Measurements from ENCODE around the gene ADAM22.

Gene ADAM22

GRCh38 chr7:88090240-88090639, 156.2 kb downstream of the ADAM22 start:
- Histone ChIP-seq H3K27me3 (ENCODE audit: insufficient read depth, low read length) (no peaks in the 10 kb centered on the region), H2BK12ac (ENCODE audit: low read length) (no peak overlapping the region), H3K4me2 (ENCODE audit: low read length) (no peak overlapping the region), H4K91ac (ENCODE audit: low read depth, low read length) (no peak overlapping the region), H2AK5ac (ENCODE audit: low read length) (no peak overlapping the region), H3K36me3 (ENCODE audit: control insufficient read depth in 1 of 2, insufficient read depth in 2 of 2, low read length in 2 of 2) (no peaks in the 10 kb centered on the region), H2BK120ac (ENCODE audit: insufficient read depth, low read length, poor library complexity) (no peak overlapping the region), H3K27ac (ENCODE audit: low read depth, low read length) (no peak overlapping the region), H3K79me2 (ENCODE audit: control insufficient read depth, insufficient read depth, low read length, poor library complexity) (no peaks in the 10 kb centered on the region), H3K9me3 (ENCODE audit: insufficient read depth, low read depth, low read length) (no peaks in the 10 kb centered on the region), H3K18ac (ENCODE audit: low read length) (no peak overlapping the region), H3K4me1 (ENCODE audit: control insufficient read depth in 1 of 2, insufficient read depth in 2 of 2, low read length in 2 of 2) (no peaks in the 10 kb centered on the region), H3K4ac (ENCODE audit: low read depth, low read length) (no peak overlapping the region), H3K9ac (ENCODE audit: low read length) (no peak overlapping the region), H3K4me3 (ENCODE audit: low read depth, low read length) (no peak overlapping the region), H3K14ac (ENCODE audit: low read length) (no peak overlapping the region), H3K23ac (ENCODE audit: low read length) (no peak overlapping the region), H2AFZ (ENCODE audit: insufficient read depth, low read length, poor library complexity) (no peak overlapping the region), H4K12ac (ENCODE audit: low read depth, low read length) (no peak overlapping the region), H4K8ac (ENCODE audit: low read depth, low read length) (no peak overlapping the region), H2BK5ac (ENCODE audit: low read depth, low read length, poor library complexity) (no peak overlapping the region), H3K79me1 (ENCODE audit: low read length) (no peaks in the 10 kb centered on the region)
- no peak for DNase-seq
- WGBS (ENCODE audit: extremely low coverage, insufficient coverage, insufficient read length): no CpG with 5 or more reads among the region's 1 CpG

- H3K4me1 ChIP-seq (ENCODE audit: control insufficient read depth in 1 of 2, insufficient read depth in 2 of 2, low read length in 2 of 2): no peaks in the 10 kb centered on the region
- no peak overlapping the region for H3K9ac ChIP-seq (ENCODE audit: low read length)
- H4K8ac ChIP-seq (ENCODE audit: low read depth, low read length): no peak overlapping the region
- H2AK5ac ChIP-seq (ENCODE audit: low read length): no peak overlapping the region
- no peak overlapping the region for H2AFZ ChIP-seq (ENCODE audit: insufficient read depth, low read length, poor library complexity)
- H3K4me2 ChIP-seq (ENCODE audit: low read length): no peak overlapping the region
- no peak overlapping the region for H2BK12ac ChIP-seq (ENCODE audit: low read length)
- H2BK5ac ChIP-seq (ENCODE audit: low read depth, low read length, poor library complexity): no peak overlapping the region
- H3K14ac ChIP-seq (ENCODE audit: low read length): no peak overlapping the region
- H3K23ac ChIP-seq (ENCODE audit: low read length): no peak overlapping the region
- no peak overlapping the region for H4K91ac ChIP-seq (ENCODE audit: low read depth, low read length)
- no peaks in the 10 kb centered on the region for H3K36me3 ChIP-seq (ENCODE audit: control insufficient read depth in 1 of 2, insufficient read depth in 2 of 2, low read length in 2 of 2)
- no peak overlapping the region for H3K18ac ChIP-seq (ENCODE audit: low read length)
- no peak overlapping the region for H3K27ac ChIP-seq (ENCODE audit: low read depth, low read length)
- WGBS (ENCODE audit: extremely low coverage, insufficient coverage, insufficient read length): no CpG with 5 or more reads among the region's 2 CpGs
- DNase-seq: no peak
- H2BK120ac ChIP-seq (ENCODE audit: insufficient read depth, low read length, poor library complexity): no peak overlapping the region
- H3K4ac ChIP-seq (ENCODE audit: low read depth, low read length): no peak overlapping the region
- no peaks in the 10 kb centered on the region for H3K9me3 ChIP-seq (ENCODE audit: insufficient read depth, low read depth, low read length)
- H3K79me2 ChIP-seq (ENCODE audit: control insufficient read depth, insufficient read depth, low read length, poor library complexity): no peaks in the 10 kb centered on the region
- H4K12ac ChIP-seq (ENCODE audit: low read depth, low read length): no peak overlapping the region
- H3K4me3 ChIP-seq (ENCODE audit: low read depth, low read length): no peak overlapping the region
- H3K27me3 ChIP-seq (ENCODE audit: insufficient read depth, low read length): no peaks in the 10 kb centered on the region
- no peaks in the 10 kb centered on the region for H3K79me1 ChIP-seq (ENCODE audit: low read length)
Observed at GRCh38 chr7:88090671-88091070, 156.6 kb downstream of the ADAM22 start.

GRCh38 chr7:88091988-88092675, 158.1 kb downstream of the ADAM22 start:
- Histone ChIP-seq H3K23ac (ENCODE audit: low read length) (no peak overlapping the region), H4K91ac (ENCODE audit: low read depth, low read length) (no peak overlapping the region), H2AFZ (ENCODE audit: insufficient read depth, low read length, poor library complexity) (no peak overlapping the region), H3K79me1 (ENCODE audit: low read length) (no peaks in the 10 kb centered on the region), H2BK5ac (ENCODE audit: low read depth, low read length, poor library complexity) (no peak overlapping the region), H3K4ac (ENCODE audit: low read depth, low read length) (no peak overlapping the region), H3K36me3 (ENCODE audit: control insufficient read depth in 1 of 2, insufficient read depth in 2 of 2, low read length in 2 of 2) (no peaks in the 10 kb centered on the region), H3K27me3 (ENCODE audit: insufficient read depth, low read length) (no peaks in the 10 kb centered on the region), H3K27ac (ENCODE audit: low read depth, low read length) (no peak overlapping the region), H3K14ac (ENCODE audit: low read length) (no peak overlapping the region), H4K12ac (ENCODE audit: low read depth, low read length) (no peak overlapping the region), H4K8ac (ENCODE audit: low read depth, low read length) (no peak overlapping the region), H3K79me2 (ENCODE audit: control insufficient read depth, insufficient read depth, low read length, poor library complexity) (no peaks in the 10 kb centered on the region), H3K9ac (ENCODE audit: low read length) (no peak overlapping the region), H2AK5ac (ENCODE audit: low read length) (no peak overlapping the region), H3K9me3 (ENCODE audit: insufficient read depth, low read depth, low read length) (no peaks in the 10 kb centered on the region), H3K4me1 (ENCODE audit: control insufficient read depth in 1 of 2, insufficient read depth in 2 of 2, low read length in 2 of 2) (no peaks in the 10 kb centered on the region), H3K4me3 (ENCODE audit: low read depth, low read length) (no peak overlapping the region), H2BK12ac (ENCODE audit: low read length) (no peak overlapping the region), H2BK120ac (ENCODE audit: insufficient read depth, low read length, poor library complexity) (no peak overlapping the region), H3K18ac (ENCODE audit: low read length) (no peak overlapping the region), H3K4me2 (ENCODE audit: low read length) (no peak overlapping the region)
- DNase-seq: no peak
- no CpG with 5 or more reads among the region's 3 CpGs for whole genome bisulfite sequencing (ENCODE audit: extremely low coverage, insufficient coverage, insufficient read length)

- no peak overlapping the region for H3K4ac ChIP-seq (ENCODE audit: low read depth, low read length)
- no peaks in the 10 kb centered on the region for H3K9me3 ChIP-seq (ENCODE audit: insufficient read depth, low read depth, low read length)
- H4K12ac ChIP-seq (ENCODE audit: low read depth, low read length): no peak overlapping the region
- H3K27ac ChIP-seq (ENCODE audit: low read depth, low read length): no peak overlapping the region
- H3K23ac ChIP-seq (ENCODE audit: low read length): no peak overlapping the region
- H2BK120ac ChIP-seq (ENCODE audit: insufficient read depth, low read length, poor library complexity): no peak overlapping the region
- H3K4me3 ChIP-seq (ENCODE audit: low read depth, low read length): no peak overlapping the region
- no peaks in the 10 kb centered on the region for H3K4me1 ChIP-seq (ENCODE audit: control insufficient read depth in 1 of 2, insufficient read depth in 2 of 2, low read length in 2 of 2)
- no peak overlapping the region for H3K4me2 ChIP-seq (ENCODE audit: low read length)
- H2AFZ ChIP-seq (ENCODE audit: insufficient read depth, low read length, poor library complexity): no peak overlapping the region
- H3K79me1 ChIP-seq (ENCODE audit: low read length): no peaks in the 10 kb centered on the region
- H3K36me3 ChIP-seq (ENCODE audit: control insufficient read depth in 1 of 2, insufficient read depth in 2 of 2, low read length in 2 of 2): no peaks in the 10 kb centered on the region
- no peak overlapping the region for H2BK12ac ChIP-seq (ENCODE audit: low read length)
- DNase-seq: no peak
- H3K9ac ChIP-seq (ENCODE audit: low read length): no peak overlapping the region
- H3K18ac ChIP-seq (ENCODE audit: low read length): no peak overlapping the region
- no peaks in the 10 kb centered on the region for H3K27me3 ChIP-seq (ENCODE audit: insufficient read depth, low read length)
- no peak overlapping the region for H4K8ac ChIP-seq (ENCODE audit: low read depth, low read length)
- no peak overlapping the region for H2AK5ac ChIP-seq (ENCODE audit: low read length)
- H3K79me2 ChIP-seq (ENCODE audit: control insufficient read depth, insufficient read depth, low read length, poor library complexity): no peaks in the 10 kb centered on the region
- H4K91ac ChIP-seq (ENCODE audit: low read depth, low read length): no peak overlapping the region
- H2BK5ac ChIP-seq (ENCODE audit: low read depth, low read length, poor library complexity): no peak overlapping the region
- H3K14ac ChIP-seq (ENCODE audit: low read length): no peak overlapping the region
Observed at GRCh38 chr7:88092676-88092999, 158.6 kb downstream of the ADAM22 start.
